Fibroblast of peridontal ligament (primary cell): ENCODE data around the gene PLXND1.
"Not testable (repeated sequence)": the region's sequence is repeated elsewhere in the genome, so short reads cannot be mapped to it uniquely, and the experiment has no call there.

Source experiments
- DNase-seq: peaks from one replicate; pipeline ENCODE4 v3.0.0-alpha.2; 2010; ENCODE audit errors: extremely low read depth

The PLXND1 gene

GRCh38 chr3:129606636-129607390 lies at the start of gene PLXND1:
Gene PLXND1, minus strand, starts transcription at chr3:129606676. Its CDS starts 37 bp downstream, at chr3:129606639.
- peak; percentile 70 for DNase-seq

- no peak for DNase-seq
Observed at GRCh38 chr3:129655291-129655700, 48.8 kb upstream of the PLXND1 start.

- DNase-seq, result peak; percentile 86
Observed at GRCh38 chr3:129654131-129654530, 47.7 kb upstream of the PLXND1 start.

DNA sequence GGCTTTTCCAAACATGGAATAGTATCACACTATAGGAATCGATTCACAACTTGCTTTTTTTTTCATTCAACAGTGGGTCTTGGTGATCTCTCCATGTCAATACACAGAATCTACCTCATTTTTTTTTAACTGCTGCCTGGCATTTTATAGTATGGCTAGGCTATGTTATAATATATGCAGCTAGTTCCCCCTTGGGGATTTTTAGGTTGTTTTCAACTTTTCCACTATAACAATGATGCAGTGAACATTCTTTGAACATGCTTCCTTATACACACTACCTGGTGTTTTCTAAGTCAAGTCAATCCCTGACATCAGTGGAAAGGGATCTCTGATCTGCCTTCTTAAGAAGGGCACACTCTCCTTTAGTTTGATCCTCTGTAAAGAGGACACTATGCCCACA lies 46.5 kb upstream of the PLXND1 start:
- no peak for DNase-seq

GRCh38 chr3:129651435-129652202 lies 45.1 kb upstream of the PLXND1 start:
- DNase-seq, result peak; percentile 64

GRCh38 chr3:129650256-129650872 lies 43.9 kb upstream of the PLXND1 start:
- peak; percentile 87 for DNase-seq

DNA sequence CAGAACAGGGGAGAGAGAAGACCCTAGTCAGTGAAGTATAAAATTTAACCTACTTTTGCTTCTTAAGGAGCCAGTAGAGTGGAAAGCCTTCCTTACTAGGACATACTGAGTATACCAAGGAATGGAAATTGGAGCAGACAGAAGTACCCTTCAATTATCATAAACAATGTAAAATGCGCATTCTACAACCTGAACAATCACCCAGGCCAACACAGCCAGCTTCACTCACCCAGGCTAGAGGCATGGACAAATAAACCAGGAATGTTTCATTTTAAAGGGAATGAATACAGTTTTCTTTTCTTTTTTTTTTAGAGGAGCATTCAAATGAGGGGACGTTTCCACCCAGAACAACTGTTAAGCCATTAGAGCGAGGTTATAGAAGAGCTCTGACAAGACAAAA lies 41.9 kb upstream of the PLXND1 start:
- DNase-seq, result no peak

DNA sequence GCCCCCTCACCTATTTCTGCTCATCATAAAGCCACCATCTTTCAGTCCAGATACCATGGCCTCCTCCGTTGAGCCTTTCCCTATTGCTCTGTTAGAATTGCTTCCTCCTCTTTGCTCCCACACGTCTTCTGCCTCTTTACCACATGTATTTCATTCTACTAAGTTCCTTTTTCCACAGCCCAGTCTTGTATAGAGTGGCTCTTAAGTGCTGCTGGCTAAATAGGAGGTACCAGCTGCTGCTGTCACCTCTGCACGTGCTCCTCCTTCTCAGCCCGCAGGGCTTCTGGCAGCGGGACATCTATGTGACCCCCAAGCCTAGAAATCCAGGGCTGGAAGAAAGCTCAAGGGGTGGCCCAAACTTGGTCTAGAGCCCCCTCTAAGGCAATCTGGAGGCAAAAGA lies 38.8 kb upstream of the PLXND1 start:
- no peak for DNase-seq

GRCh38 chr3:129644836-129645235 lies 38.4 kb upstream of the PLXND1 start:
- no peak for DNase-seq

- DNase-seq, result not testable (repeated sequence)
Observed at GRCh38 chr3:129641567-129642260, 35.2 kb upstream of the PLXND1 start.

GRCh38 chr3:129640985-129641384 lies 34.5 kb upstream of the PLXND1 start:
- DNase-seq, result not testable (repeated sequence)

- no peak for DNase-seq
Observed at GRCh38 chr3:129638481-129638880, 32.0 kb upstream of the PLXND1 start.

DNA sequence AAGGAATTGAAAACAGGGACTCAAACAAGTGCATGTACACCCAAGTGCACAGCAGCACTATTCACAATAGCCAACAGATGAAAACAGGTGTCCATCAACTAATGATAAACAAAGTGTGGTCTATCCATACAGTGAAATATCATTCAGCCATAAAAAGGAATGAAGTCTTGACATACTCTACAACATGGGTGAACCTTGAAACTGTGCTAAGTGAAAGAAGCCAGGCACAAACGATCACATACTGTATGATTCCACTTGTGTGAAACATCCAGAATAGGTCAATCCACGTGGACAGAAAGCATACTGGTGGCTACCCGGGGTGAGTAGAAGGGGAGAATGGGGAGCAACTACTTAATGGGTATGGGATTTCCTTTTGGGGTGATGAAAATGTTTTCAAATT lies 29.6 kb upstream of the PLXND1 start:
- no peak for DNase-seq

- DNase-seq, result no peak
Observed at GRCh38 chr3:129635656-129636055, 29.2 kb upstream of the PLXND1 start.

- DNase-seq, result no peak
Observed at GRCh38 chr3:129633751-129634481, 27.4 kb upstream of the PLXND1 start.

DNA sequence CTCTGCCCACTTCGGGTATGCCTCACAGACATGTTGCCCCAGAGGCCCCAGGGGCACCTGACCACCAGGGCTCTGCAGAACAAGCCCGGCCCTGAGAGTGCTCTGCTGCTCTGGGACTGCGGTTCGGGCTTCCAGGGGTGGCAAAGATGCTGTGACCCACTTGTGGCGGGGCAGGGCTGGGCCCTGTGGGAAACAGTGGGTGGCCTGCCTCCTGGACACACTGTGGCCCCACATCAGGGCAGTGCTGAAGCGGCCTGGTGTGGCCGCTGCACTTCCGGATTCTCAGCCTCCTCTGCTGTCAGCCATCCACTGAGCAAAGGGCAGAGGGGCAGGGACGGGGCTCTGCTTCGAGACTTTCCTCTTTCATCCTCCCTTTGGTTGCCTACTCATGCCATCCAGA lies 26.5 kb upstream of the PLXND1 start:
- no peak for DNase-seq

- no peak for DNase-seq
Observed at GRCh38 chr3:129632556-129632955, 26.1 kb upstream of the PLXND1 start.

DNA sequence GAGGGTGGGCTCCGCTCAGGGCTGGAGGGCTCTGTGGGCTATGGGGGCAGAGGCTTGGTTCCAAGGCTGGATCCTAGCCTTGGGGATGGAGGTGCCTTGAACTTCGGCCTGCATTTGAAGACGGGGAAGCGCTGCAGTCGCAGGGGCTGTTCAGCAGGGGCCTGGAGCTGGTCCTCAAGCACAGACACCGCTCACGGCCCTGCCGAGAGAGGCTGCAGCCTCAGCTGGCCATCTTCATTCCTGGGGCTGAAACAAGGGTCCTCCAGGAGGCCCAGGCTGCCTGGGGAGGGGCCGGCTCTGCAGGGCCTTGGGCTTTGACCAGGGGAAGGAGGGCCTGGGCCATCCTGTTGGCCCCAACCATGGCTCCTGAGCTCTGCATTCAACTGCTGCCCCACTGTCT lies 25.6 kb upstream of the PLXND1 start:
- no peak for DNase-seq

- DNase-seq, result no peak
Observed at GRCh38 chr3:129629011-129629410, 22.5 kb upstream of the PLXND1 start.

GRCh38 chr3:129628169-129628522 lies 21.7 kb upstream of the PLXND1 start:
- peak; percentile 80 for DNase-seq

- peak; percentile 84 for DNase-seq
Observed at GRCh38 chr3:129627350-129628168, 21.1 kb upstream of the PLXND1 start.
